Stimulated activated CD4-positive, alpha-beta T cell treated with anti-CD3 and anti-CD28 coated beads, Interleukin-15, amount 100 ng/mL, for 24 hours (primary cell): ENCODE results near the gene BMP4.

ENCODE experiments used
- DNase-seq: peaks from one replicate; pipeline ENCODE4 v3.0.0-alpha.2; 2020

Gene BMP4

GRCh38 chr14:53943751-53944083 lies 12.9 kb downstream of the BMP4 start:
- no peak for DNase-seq

GRCh38 chr14:53942970-53943750 lies 13.5 kb downstream of the BMP4 start:
- DNase-seq, result no peak

GRCh38 chr14:53938136-53938837 lies 18.3 kb downstream of the BMP4 start:
- DNase-seq, result no peak

- DNase-seq, result no peak
Observed at GRCh38 chr14:53934778-53935414, 21.7 kb downstream of the BMP4 start.

- no peak for DNase-seq
Observed at GRCh38 chr14:53932966-53933365, 23.7 kb downstream of the BMP4 start.

- peak; percentile 53 for DNase-seq
Observed at GRCh38 chr14:53929871-53930715, 26.5 kb downstream of the BMP4 start.

- no peak for DNase-seq
Observed at GRCh38 chr14:53927171-53927570, 29.5 kb downstream of the BMP4 start.

- no peak for DNase-seq
Observed at GRCh38 chr14:53925201-53925766, 31.3 kb downstream of the BMP4 start.

GRCh38 chr14:53924753-53925152 lies 31.9 kb downstream of the BMP4 start:
- DNase-seq, result no peak

- no peak for DNase-seq
Observed at GRCh38 chr14:53921027-53921426, 35.6 kb downstream of the BMP4 start.

- DNase-seq, result no peak
Observed at GRCh38 chr14:53916239-53916638, 40.4 kb downstream of the BMP4 start.

GRCh38 chr14:53915364-53916014 lies 41.1 kb downstream of the BMP4 start:
- DNase-seq, result no peak

- DNase-seq, result no peak
Observed at GRCh38 chr14:53912021-53912420, 44.6 kb downstream of the BMP4 start.

GRCh38 chr14:53908416-53908815 lies 48.2 kb downstream of the BMP4 start:
- no peak for DNase-seq

- no peak for DNase-seq
Observed at GRCh38 chr14:53902307-53902706, 54.3 kb downstream of the BMP4 start.

- no peak for DNase-seq
Observed at GRCh38 chr14:53900499-53900898, 56.1 kb downstream of the BMP4 start.
